Dendritic cell treated with granulocyte-macrophage colony-stimulating factor and Interleukin-4, amounts not matched to agents 40 ng/mL and 50 ng/mL, for 4 days (primary cell): ENCODE results near the gene RPS6KA2.
"Not testable (repeated sequence)": the region's sequence is repeated elsewhere in the genome, so short reads cannot be mapped to it uniquely, and the experiment has no call there.

ENCODE experiments used
- H3K27ac Mint-ChIP-seq: one replicate; pipeline ENCODE4 v1.8.0; 2022; ENCODE audit warnings: mild to moderate bottlenecking, mixed read lengths
- H3K27me3 Mint-ChIP-seq: one replicate; pipeline ENCODE4 v1.8.0; 2022; ENCODE audit warnings: mild to moderate bottlenecking, mixed read lengths
- H3K36me3 Mint-ChIP-seq: one replicate; pipeline ENCODE4 v1.8.0; 2022; ENCODE audit warnings: low read depth, mixed read lengths
- H3K4me1 Mint-ChIP-seq: one replicate; pipeline ENCODE4 v1.8.0; 2022; ENCODE audit warnings: low read depth, mixed read lengths
- H3K4me3 Mint-ChIP-seq: one replicate; pipeline ENCODE4 v1.8.0; 2022; ENCODE audit warnings: mild to moderate bottlenecking, moderate library complexity, mixed read lengths
- H3K9me3 Mint-ChIP-seq: one replicate; pipeline ENCODE4 v1.8.0; 2022; ENCODE audit warnings: mixed read lengths
- intact Hi-C: fragments of 100-400 bp; cut with micrococcal nuclease; formaldehyde crosslinking; loops from one replicate; pipeline ENCODE4 v1.15.0; 2022

RPS6KA2 gene

GRCh38 chr6:166387642-166388289 is 239.3 kb downstream of the RPS6KA2 start:
- no peaks in the 10 kb centered on the region for H3K9me3 Mint-ChIP-seq
- peaks cover 8% of the 10 kb centered on the region for H3K4me1 Mint-ChIP-seq
- no peaks in the 10 kb centered on the region for H3K36me3 Mint-ChIP-seq
- no peak overlapping the region for H3K27ac Mint-ChIP-seq
- peaks cover 7% of the 10 kb centered on the region for H3K27me3 Mint-ChIP-seq
- H3K4me3 Mint-ChIP-seq, result no peak overlapping the region
- intact Hi-C loops, result no loop called here

GRCh38 chr6:166387098-166387497 is 240.0 kb downstream of the RPS6KA2 start:
- H3K9me3 Mint-ChIP-seq, H3K36me3 Mint-ChIP-seq, H3K27me3 Mint-ChIP-seq, H3K4me1 Mint-ChIP-seq, H3K27ac Mint-ChIP-seq, intact Hi-C loops, H3K4me3 Mint-ChIP-seq: not testable (repeated sequence)

GRCh38 chr6:166386111-166386510 is 240.9 kb downstream of the RPS6KA2 start:
- peaks cover 9% of the 10 kb centered on the region for H3K36me3 Mint-ChIP-seq
- H3K27ac Mint-ChIP-seq, result no peak overlapping the region
- H3K27me3 Mint-ChIP-seq, result peaks cover 3% of the 10 kb centered on the region
- no peak overlapping the region for H3K4me3 Mint-ChIP-seq
- peaks cover 18% of the 10 kb centered on the region for H3K4me1 Mint-ChIP-seq
- H3K9me3 Mint-ChIP-seq, result no peaks in the 10 kb centered on the region
- intact Hi-C loops, result no loop called here

GRCh38 chr6:166383802-166384363 is 243.2 kb downstream of the RPS6KA2 start:
- peak overlapping the region; percentile 96 for H3K4me3 Mint-ChIP-seq
- intact Hi-C loops, result loop anchor here (1.0 kb wide), 1 partner anchor 125 kb away; no protein-coding TSS in a partner anchor
- not testable (repeated sequence) for H3K36me3 Mint-ChIP-seq, H3K9me3 Mint-ChIP-seq, H3K27me3 Mint-ChIP-seq
- H3K4me1 Mint-ChIP-seq, result peaks cover 11% of the 10 kb centered on the region
- H3K27ac Mint-ChIP-seq, result peak overlapping the region; percentile 92

- peaks cover 9% of the 10 kb centered on the region for H3K36me3 Mint-ChIP-seq
- intact Hi-C loops, result loop anchor here (1.0 kb wide), 1 partner anchor 124 kb away; no protein-coding TSS in a partner anchor
- H3K27ac Mint-ChIP-seq, result peak within 1 kb of the TSS; percentile 92
- no peaks in the 10 kb centered on the region for H3K9me3 Mint-ChIP-seq
- peak within 1 kb of the TSS; percentile 96 for H3K4me3 Mint-ChIP-seq
- H3K4me1 Mint-ChIP-seq, result peaks cover 11% of the 10 kb centered on the region
- H3K27me3 Mint-ChIP-seq, result no peaks in the 10 kb centered on the region
Observed at GRCh38 chr6:166382933-166383801, 243.9 kb downstream of the RPS6KA2 start, which contains the start of gene MPC1. TSS of gene MPC1 (minus strand) at chr6:166382940. CDS start at chr6:166382876, 64 bp downstream.

- Mint-ChIP-seq H3K9me3 (no peaks in the 10 kb centered on the region), H3K27ac (peak overlapping the region; percentile 92), H3K4me1 (peaks cover 11% of the 10 kb centered on the region), H3K36me3 (peaks cover 9% of the 10 kb centered on the region), H3K4me3 (peak overlapping the region; percentile 96), H3K27me3 (no peaks in the 10 kb centered on the region)
- intact Hi-C loops, result no loop called here
Observed at GRCh38 chr6:166382500-166382932, 244.5 kb downstream of the RPS6KA2 start.

- Mint-ChIP-seq H3K27ac (peak overlapping the region; percentile 92), H3K4me1 (peaks cover 11% of the 10 kb centered on the region), H3K36me3 (peaks cover 14% of the 10 kb centered on the region), H3K4me3 (peak overlapping the region; percentile 96), H3K9me3 (no peaks in the 10 kb centered on the region), H3K27me3 (no peaks in the 10 kb centered on the region)
- intact Hi-C loops, result loop anchor here (1.0 kb wide), 1 partner anchor 40 kb away; the partner anchor contains the start of gene SFT2D1
Observed at GRCh38 chr6:166381733-166382499, 245.1 kb downstream of the RPS6KA2 start.

GRCh38 chr6:166381381-166381732 is 245.7 kb downstream of the RPS6KA2 start:
- intact Hi-C loops, result loop anchor here (1.0 kb wide), 1 partner anchor 39 kb away; the partner anchor contains the start of gene SFT2D1
- no peaks in the 10 kb centered on the region for H3K27me3 Mint-ChIP-seq
- H3K4me1 Mint-ChIP-seq, result peaks cover 11% of the 10 kb centered on the region
- H3K4me3 Mint-ChIP-seq, result peak overlapping the region; percentile 96
- H3K36me3 Mint-ChIP-seq, result peaks cover 15% of the 10 kb centered on the region
- peak overlapping the region; percentile 92 for H3K27ac Mint-ChIP-seq
- no peaks in the 10 kb centered on the region for H3K9me3 Mint-ChIP-seq

- H3K27ac Mint-ChIP-seq, result no peak overlapping the region
- intact Hi-C loops, result no loop called here
- no peak overlapping the region for H3K4me3 Mint-ChIP-seq
- H3K27me3 Mint-ChIP-seq, result no peaks in the 10 kb centered on the region
- H3K4me1 Mint-ChIP-seq, result peaks cover 11% of the 10 kb centered on the region
- peaks cover 15% of the 10 kb centered on the region for H3K36me3 Mint-ChIP-seq
- no peaks in the 10 kb centered on the region for H3K9me3 Mint-ChIP-seq
Observed at GRCh38 chr6:166379800-166380199, 247.3 kb downstream of the RPS6KA2 start.

GRCh38 chr6:166379103-166379586 is 247.9 kb downstream of the RPS6KA2 start:
- peaks cover 11% of the 10 kb centered on the region for H3K4me1 Mint-ChIP-seq
- H3K4me3 Mint-ChIP-seq, result no peak overlapping the region
- no peaks in the 10 kb centered on the region for H3K9me3 Mint-ChIP-seq
- no peaks in the 10 kb centered on the region for H3K27me3 Mint-ChIP-seq
- no peak overlapping the region for H3K27ac Mint-ChIP-seq
- intact Hi-C loops, result no loop called here
- peaks cover 15% of the 10 kb centered on the region for H3K36me3 Mint-ChIP-seq

- Mint-ChIP-seq H3K36me3 (peaks cover 21% of the 10 kb centered on the region), H3K4me1 (peaks cover 11% of the 10 kb centered on the region), H3K4me3 (no peak overlapping the region), H3K27me3 (no peaks in the 10 kb centered on the region), H3K9me3 (no peaks in the 10 kb centered on the region), H3K27ac (no peak overlapping the region)
- intact Hi-C loops, result no loop called here
Observed at GRCh38 chr6:166377721-166378120, 249.3 kb downstream of the RPS6KA2 start.

- intact Hi-C loops, result no loop called here
- Mint-ChIP-seq H3K27ac (no peak overlapping the region), H3K4me3 (no peak overlapping the region), H3K9me3 (no peaks in the 10 kb centered on the region), H3K36me3 (peaks cover 16% of the 10 kb centered on the region), H3K4me1 (peaks cover under 1% of the 10 kb centered on the region), H3K27me3 (no peaks in the 10 kb centered on the region)
Observed at GRCh38 chr6:166375013-166375412, 252.0 kb downstream of the RPS6KA2 start.

- Mint-ChIP-seq H3K36me3 (peaks cover 44% of the 10 kb centered on the region), H3K9me3 (no peaks in the 10 kb centered on the region), H3K27me3 (no peaks in the 10 kb centered on the region), H3K27ac (no peak overlapping the region), H3K4me3 (no peak overlapping the region), H3K4me1 (peaks cover 5% of the 10 kb centered on the region)
- intact Hi-C loops, result no loop called here
Observed at GRCh38 chr6:166370489-166370888, 256.6 kb downstream of the RPS6KA2 start.
